22Rv1 (cell line): ENCODE data around the gene MRPL58.

ENCODE experiments used
- ZFX ChIP-seq: fragments of 450-650 bp; IDR thresholded peaks from 2 replicates; pipeline ENCODE4 v1.6.1; 2017; ENCODE audit warnings: antibody characterized with exemption, borderline replicate concordance
- TF ChIP-seq, protein P1 (sequence below): fragments of 450-650 bp; IDR thresholded peaks from 2 replicates; pipeline ENCODE4 v1.5.1; 2017; ENCODE audit warnings: mild to moderate bottlenecking

DNA sequence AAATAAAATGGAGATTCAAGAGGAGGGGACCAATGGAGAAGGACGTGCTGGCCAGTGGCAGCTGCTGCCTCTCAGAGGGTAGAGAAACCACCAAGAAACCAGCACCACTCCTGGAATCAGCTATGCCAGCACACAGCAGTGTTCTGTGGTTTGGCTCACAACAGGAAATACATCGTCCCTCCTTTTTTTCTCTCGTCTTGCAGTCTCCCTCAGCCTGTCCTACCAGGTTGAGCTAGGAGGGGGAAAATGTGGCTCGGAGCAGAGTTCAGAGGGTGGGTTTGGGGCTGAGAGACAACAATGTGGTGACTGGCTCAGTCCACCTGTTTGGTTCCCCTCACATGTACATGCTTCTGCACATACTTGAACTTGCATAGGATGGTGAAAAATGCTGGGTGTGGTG is 55.4 kb downstream of the MRPL58 start:
- TF ChIP-seq, protein P1, sequence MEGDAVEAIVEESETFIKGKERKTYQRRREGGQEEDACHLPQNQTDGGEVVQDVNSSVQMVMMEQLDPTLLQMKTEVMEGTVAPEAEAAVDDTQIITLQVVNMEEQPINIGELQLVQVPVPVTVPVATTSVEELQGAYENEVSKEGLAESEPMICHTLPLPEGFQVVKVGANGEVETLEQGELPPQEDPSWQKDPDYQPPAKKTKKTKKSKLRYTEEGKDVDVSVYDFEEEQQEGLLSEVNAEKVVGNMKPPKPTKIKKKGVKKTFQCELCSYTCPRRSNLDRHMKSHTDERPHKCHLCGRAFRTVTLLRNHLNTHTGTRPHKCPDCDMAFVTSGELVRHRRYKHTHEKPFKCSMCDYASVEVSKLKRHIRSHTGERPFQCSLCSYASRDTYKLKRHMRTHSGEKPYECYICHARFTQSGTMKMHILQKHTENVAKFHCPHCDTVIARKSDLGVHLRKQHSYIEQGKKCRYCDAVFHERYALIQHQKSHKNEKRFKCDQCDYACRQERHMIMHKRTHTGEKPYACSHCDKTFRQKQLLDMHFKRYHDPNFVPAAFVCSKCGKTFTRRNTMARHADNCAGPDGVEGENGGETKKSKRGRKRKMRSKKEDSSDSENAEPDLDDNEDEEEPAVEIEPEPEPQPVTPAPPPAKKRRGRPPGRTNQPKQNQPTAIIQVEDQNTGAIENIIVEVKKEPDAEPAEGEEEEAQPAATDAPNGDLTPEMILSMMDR: no peak
- TF ChIP-seq ZFX: no peak
